H54 (cell line): ENCODE results near the gene PHETA1.

Experiments
- DNase-seq: peaks from one replicate; pipeline ENCODE4 v3.0.0; 2011; ENCODE audit warnings: low spot score, mixed read lengths; ENCODE audit not compliant: insufficient read length
- FAIRE-seq: peaks from 3 replicates; lab custom pipeline; 2011; peaks lifted over from hg19 to GRCh38; lab: Jason Lieb, UNC
- POLR2A ChIP-seq: IDR thresholded peaks from 2 replicates; pipeline ENCODE4 v1.6.1; 2011; ENCODE audit warnings: low read depth, mild to moderate bottlenecking, low read length

Gene PHETA1

DNA sequence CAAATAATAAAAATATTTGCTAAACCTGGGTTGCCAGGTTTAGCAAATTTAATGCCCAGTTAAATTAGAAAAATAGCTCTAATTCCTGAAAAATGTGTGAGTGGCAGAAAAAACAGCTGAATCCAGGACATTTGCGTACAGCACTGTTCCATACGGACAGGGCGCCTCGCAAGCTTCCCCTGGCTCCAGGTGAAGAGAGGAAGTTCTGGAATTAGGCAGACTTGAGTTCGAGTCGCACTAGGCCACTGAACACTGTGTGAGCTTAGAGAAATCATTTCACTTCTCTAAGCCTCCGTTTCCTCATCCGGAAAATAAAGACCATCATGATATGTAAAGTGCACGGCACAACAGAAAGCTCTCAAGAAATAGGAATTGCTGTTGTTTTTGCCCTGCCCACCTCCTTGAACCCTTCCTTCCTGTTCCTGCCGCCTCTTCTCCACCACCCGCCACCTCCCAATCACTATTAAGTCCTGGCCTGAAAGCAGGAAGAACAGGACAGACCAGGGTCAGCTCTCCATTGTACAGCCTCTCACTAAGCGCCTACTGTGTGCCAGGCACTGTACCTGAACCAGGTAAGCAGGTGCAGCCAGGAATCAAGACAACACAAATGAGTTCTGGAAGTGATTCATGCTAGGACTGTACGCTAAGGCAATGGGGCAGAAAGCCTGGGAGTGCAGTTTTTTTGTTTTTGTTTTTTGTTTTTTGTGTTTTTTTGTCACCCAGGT is 763 bp upstream of the PHETA1 start:
- no peak for DNase-seq
- no peak for FAIRE-seq
- TF ChIP-seq POLR2A: no peak

GRCh38 chr12:111368291-111368787 is 556 bp downstream of the PHETA1 start:
- no peak for TF ChIP-seq POLR2A
- no peak for FAIRE-seq
- no peak for DNase-seq

- no peak for FAIRE-seq
- no peak for TF ChIP-seq POLR2A
- DNase-seq: no peak
Measured at GRCh38 chr12:111367661-111368221, 1.2 kb downstream of the PHETA1 start.

DNA sequence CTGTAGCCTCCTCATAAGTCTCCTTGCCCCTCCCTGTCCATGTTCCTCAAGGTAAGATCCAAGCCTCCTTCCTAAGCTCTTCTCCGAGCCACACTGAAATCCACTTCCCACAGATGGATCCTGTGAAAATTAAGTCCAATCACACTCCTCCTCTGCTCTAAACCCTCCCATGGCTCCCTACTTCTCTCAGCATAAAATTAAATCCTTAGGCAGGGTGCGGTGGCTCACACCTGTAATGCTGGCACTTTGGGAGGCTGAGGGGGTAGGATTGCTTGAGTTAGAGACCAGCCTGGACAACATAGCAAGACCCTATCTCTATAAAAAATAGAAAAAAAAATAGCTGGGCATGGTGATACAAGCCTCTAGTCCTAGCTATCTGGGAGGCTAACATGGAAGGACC is 2.3 kb downstream of the PHETA1 start:
- no peak for FAIRE-seq
- TF ChIP-seq POLR2A: no peak
- no peak for DNase-seq

DNA sequence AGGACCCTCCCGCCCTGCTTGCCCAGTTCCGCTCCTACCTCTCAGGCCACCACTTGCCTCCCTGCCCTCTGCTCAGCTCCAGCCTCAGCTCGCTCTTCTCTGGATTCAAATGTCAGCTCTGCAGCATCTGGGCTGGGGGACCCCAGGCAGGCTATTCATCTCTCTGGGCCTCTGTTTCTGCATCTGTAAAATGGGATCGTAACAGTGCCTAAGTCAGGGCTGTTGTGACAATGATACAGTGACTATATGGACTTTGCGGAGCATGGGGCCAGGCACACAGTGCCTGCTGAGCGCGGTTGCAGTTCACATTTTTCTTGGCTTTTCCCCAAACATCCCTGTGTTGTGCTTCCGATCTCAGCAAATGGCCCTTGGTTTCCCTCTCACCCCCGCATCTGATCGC is 2.8 kb downstream of the PHETA1 start:
- TF ChIP-seq POLR2A: no peak
- FAIRE-seq: no peak
- no peak for DNase-seq

DNA sequence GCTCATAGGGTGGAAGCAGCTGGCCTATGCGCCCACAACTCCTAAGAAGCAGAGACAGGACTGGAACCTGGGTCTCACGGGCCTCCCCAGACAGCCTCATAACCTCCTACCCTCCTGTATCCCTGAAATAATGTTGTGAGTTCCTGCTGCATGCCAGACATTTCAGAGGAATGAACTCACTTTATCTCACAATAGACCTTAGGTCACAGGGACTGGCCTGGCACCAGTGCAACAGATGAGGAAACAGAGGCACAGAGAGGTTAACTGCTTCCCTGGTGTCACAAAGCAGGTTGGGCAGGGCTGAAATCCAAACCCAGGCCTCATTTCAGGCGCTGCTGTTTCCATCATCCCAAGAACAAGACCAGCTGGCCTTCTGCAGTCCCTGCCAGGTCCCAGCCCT is 5.3 kb downstream of the PHETA1 start:
- FAIRE-seq (no peak), DNase-seq (peak; percentile 55)
- no peak for TF ChIP-seq POLR2A

GRCh38 chr12:111362687-111363475 is 6.0 kb downstream of the PHETA1 start:
- TF ChIP-seq POLR2A: no peak
- FAIRE-seq: no peak
- no peak for DNase-seq

DNA sequence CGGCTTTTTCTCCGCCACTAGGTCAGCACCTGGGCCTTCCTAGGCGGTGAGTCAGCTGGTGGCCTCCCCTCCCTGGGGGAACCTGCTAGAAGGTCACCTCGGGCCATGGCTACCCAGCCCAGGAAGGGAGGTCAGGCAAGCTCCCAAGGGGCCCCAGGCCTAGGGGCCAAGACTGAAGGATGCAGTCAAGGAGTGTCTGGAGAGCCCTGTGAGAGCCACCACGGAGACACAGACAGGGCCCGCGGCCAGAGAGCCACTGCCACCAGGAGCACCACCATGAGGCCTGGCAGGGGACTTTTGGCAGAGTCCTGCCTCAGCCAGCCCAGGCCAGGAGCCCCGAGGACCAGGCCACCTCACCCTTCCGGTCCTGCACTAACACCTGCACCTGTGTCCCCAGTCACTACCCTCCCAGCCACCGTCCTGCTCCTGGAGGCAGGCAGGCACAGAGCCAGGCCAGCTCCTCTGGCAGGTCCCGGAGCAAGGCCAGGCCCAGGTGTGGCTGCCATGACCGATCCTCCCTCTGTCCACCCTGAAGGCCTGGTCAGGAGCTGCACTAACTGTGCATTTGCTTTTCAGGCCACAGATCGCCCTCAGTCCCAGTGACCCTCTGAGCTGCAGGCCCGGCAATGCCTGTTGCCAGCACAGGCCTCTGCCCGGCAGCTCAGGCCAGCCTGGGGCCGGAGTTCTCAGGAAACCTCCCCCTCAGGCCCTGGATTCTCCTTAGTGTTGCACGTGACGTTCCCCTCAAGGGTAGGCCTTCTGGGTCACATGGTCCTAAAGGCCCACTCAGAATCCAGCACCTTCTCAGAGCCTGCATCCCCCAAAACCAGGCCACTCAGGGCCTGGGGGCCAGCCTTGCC is 6.9 kb downstream of the PHETA1 start:
- FAIRE-seq (no peak), DNase-seq (no peak)
- no peak for TF ChIP-seq POLR2A

- TF ChIP-seq POLR2A: no peak
- no peak for FAIRE-seq
- no peak for DNase-seq
Measured at GRCh38 chr12:111361073-111361716, 7.7 kb downstream of the PHETA1 start.

GRCh38 chr12:111360325-111360930 is 8.5 kb downstream of the PHETA1 start:
- no peak for TF ChIP-seq POLR2A
- DNase-seq (no peak), FAIRE-seq (no peak)

DNA sequence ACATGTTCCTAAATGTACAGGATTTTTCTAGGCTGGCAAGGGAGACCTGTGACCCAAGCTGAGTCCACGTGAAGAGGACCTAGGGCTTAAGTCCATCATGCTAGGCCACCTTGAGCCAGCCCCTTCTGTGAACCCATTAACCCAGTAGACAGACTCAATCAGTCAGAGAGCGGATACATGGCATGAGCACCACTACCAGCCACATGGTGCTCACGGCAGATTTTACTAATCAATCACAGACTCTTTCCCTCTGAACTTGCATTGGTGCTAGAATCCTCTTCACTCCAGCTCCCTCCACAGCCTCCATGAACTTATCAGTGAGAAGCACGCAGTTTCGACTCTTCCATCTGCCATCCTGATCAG is 9.0 kb downstream of the PHETA1 start:
- DNase-seq: no peak
- TF ChIP-seq POLR2A: no peak
- FAIRE-seq: no peak

DNA sequence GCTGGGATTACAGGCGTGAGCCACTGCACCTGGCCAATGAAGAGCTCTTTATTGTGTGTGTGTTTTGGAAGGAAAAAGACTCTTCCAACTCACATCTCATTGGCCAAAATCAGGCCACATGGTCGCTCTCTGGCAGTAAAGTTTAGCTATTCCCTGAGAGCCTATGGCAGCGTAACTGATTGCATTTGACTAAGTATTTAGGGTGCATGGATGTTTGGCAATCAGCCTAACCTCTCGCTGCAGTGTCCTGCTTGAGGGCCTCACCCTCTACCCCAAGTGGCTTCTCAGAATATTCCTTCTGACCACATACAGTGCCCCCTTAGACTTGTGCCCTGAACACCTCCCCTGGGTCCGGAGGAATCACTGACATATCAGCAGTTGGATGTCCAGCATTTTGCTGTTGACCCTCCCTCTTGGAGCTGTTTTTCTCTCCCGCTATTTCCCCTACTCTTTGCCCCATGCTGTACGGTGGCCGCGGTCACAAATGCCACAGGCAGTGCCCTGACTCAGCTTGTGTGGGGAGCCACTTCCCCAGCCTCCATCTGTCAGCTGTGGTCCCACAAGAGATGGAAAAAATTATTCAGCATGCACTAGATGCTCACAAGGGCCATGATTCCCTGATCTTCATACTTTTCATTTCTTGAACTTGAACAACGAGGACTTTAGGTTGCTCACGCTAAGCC is 9.5 kb downstream of the PHETA1 start:
- DNase-seq (no peak), FAIRE-seq (no peak)
- no peak for TF ChIP-seq POLR2A
